ENCODE measurements around the gene ZBTB34. TPM values are rescaled to one million over a fixed set of nuclear protein-coding genes. Genes with fewer than 3 reads are reported as not detected.
A peak's percentile ranks its signal among the peaks of the same experiment; 100 is the strongest.

ZBTB34 gene
- total and polyA plus RNA-seq, 9 of the 15 experiments (the other 6 are each of a cell fraction or from before 2014, with no cell fraction given) = 2.7 to 15.6 (median 9.8) TPM

GRCh38 chr9:126914458-126915280 is 54.2 kb downstream of the ZBTB34 start, which contains the start of gene RALGPS1 (continued):
- TF ChIP-seq, protein P1, sequence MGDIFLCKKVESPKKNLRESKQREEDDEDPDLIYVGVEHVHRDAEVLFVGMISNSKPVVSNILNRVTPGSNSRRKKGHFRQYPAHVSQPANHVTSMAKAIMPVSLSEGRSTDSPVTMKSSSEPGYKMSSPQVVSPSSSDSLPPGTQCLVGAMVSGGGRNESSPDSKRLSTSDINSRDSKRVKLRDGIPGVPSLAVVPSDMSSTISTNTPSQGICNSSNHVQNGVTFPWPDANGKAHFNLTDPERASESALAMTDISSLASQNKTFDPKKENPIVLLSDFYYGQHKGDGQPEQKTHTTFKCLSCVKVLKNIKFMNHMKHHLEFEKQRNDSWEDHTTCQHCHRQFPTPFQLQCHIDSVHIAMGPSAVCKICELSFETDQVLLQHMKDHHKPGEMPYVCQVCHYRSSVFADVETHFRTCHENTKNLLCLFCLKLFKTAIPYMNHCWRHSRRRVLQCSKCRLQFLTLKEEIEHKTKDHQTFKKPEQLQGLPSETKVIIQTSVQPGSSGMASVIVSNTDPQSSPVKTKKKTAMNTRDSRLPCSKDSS (IDR thresholded peaks at IDR 0.05; ENCODE audit: low read depth, partially characterized antibody) = no peak
- TF ChIP-seq CSDE1 (IDR thresholded peaks at IDR 0.05) = no peak
- peak; percentile 68 for TF ChIP-seq SP2 (IDR thresholded peaks at IDR 0.05; ENCODE audit: extremely low read depth, low read depth, low read length, poor library complexity, severe bottlenecking)
- TF ChIP-seq NRF1 (conservative IDR thresholded peaks at IDR 0.05 in 1 of 2, IDR thresholded peaks at IDR 0.05 in 1 of 2) = peak; percentile 92 to 94
- TF ChIP-seq TBP (optimal IDR thresholded peaks at IDR 0.05; ENCODE audit: low read depth, low read length) = no peak
- no peak for TF ChIP-seq POLR2A (conservative IDR thresholded peaks at IDR 0.05)
- TF ChIP-seq FOS (IDR thresholded peaks at IDR 0.05; ENCODE audit: extremely low read depth, insufficient read length) = peak; percentile 84
- TF ChIP-seq EP300 (IDR thresholded peaks at IDR 0.05; ENCODE audit: low read length) = no peak
- no peak for TF ChIP-seq MEF2A (IDR thresholded peaks at IDR 0.05; ENCODE audit: control insufficient read depth, low read depth, low read length)
- no peak for TF ChIP-seq E4F1 (CRISPR knock-in tag; IDR thresholded peaks at IDR 0.05; ENCODE audit: borderline replicate concordance)
- TF ChIP-seq SIN3B (IDR thresholded peaks at IDR 0.05; ENCODE audit: low read depth) = peak; percentile 44; the same call in 1 of the 2 replicates
- TF ChIP-seq RCOR1 (IDR thresholded peaks at IDR 0.05; ENCODE audit: borderline replicate concordance in 1 of 2, low read depth in 2 of 2, low read length in 2 of 2) = peak in 1 of 2 experiments; percentile 49; a peak in 1 of 4 replicates
- TF ChIP-seq ZC3H4 (CRISPR knock-in tag; IDR thresholded peaks at IDR 0.05; ENCODE audit: borderline replicate concordance) = no peak
- no peak for TF ChIP-seq TRIM28 (IDR thresholded peaks at IDR 0.05)
- TF ChIP-seq GATAD2A (IDR thresholded peaks at IDR 0.05) = no peak
- TF ChIP-seq SMARCE1 (IDR thresholded peaks at IDR 0.05) = no peak
- no peak for TF ChIP-seq ZBTB17 (CRISPR knock-in tag; IDR thresholded peaks at IDR 0.05)

Data from K562 (cell line).